ENCODE data around the gene MVP.

GRCh38 chr16:29876594-29877249 lies 56.5 kb downstream of the MVP start:
- no peak for TF ChIP-seq ISL1 (CRISPR knock-in tag; IDR thresholded peaks at IDR 0.05)
- no peak for TF ChIP-seq RARB (CRISPR knock-in tag; IDR thresholded peaks at IDR 0.05)
- TF ChIP-seq ZFP3 (CRISPR knock-in tag; IDR thresholded peaks at IDR 0.05), result no peak
- TF ChIP-seq, protein P1, sequence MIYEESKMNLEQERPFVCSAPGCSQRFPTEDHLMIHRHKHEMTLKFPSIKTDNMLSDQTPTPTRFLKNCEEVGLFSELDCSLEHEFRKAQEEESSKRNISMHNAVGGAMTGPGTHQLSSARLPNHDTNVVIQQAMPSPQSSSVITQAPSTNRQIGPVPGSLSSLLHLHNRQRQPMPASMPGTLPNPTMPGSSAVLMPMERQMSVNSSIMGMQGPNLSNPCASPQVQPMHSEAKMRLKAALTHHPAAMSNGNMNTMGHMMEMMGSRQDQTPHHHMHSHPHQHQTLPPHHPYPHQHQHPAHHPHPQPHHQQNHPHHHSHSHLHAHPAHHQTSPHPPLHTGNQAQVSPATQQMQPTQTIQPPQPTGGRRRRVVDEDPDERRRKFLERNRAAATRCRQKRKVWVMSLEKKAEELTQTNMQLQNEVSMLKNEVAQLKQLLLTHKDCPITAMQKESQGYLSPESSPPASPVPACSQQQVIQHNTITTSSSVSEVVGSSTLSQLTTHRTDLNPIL (CRISPR knock-in tag; IDR thresholded peaks at IDR 0.05; ENCODE audit: low read depth), result no peak

Data from SK-N-SH treated with all-trans-retinoic acid at 6 μM for 48 hours (cell line).